SU-DHL-6 (cell line): ENCODE measurements around the gene C18orf54.
A peak's percentile ranks its signal among the peaks of the same experiment; 100 is the strongest.

Experiments
- H2AFZ ChIP-seq: fragments of 200-600 bp; sonication (generic); 2 replicates; pipeline ENCODE4 v1.6.1; 2014; ENCODE audit warnings: low read depth, mild to moderate bottlenecking, moderate library complexity, mixed read lengths, antibody characterized with exemption, low read length; ENCODE audit not compliant: severe bottlenecking
- H3F3A ChIP-seq: fragments of 200-600 bp; shearing (Covaris generic); 2 replicates; pipeline ENCODE4 v1.6.0; 2016; ENCODE audit warnings: antibody characterized with exemption, mild to moderate bottlenecking; ENCODE audit not compliant: insufficient read depth
- H3K27ac ChIP-seq: fragments of 200-600 bp; sonication (generic); 2 replicates; pipeline ENCODE4 v1.5.1; 2016; ENCODE audit warnings: low read depth, mild to moderate bottlenecking, low read length, moderate library complexity, mixed read lengths
- H3K27me3 ChIP-seq: fragments of 200-600 bp; sonication (generic), shearing (Covaris generic); 2 replicates; pipeline ENCODE4 v1.6.0; 2014; ENCODE audit warnings: mild to moderate bottlenecking, low read length
- H3K36me3 ChIP-seq: fragments of 200-600 bp; sonication (generic); 2 replicates; pipeline ENCODE4 v1.6.1; 2014; ENCODE audit warnings: mild to moderate bottlenecking, low read length, mixed read lengths
- H3K4me2 ChIP-seq: fragments of 300-600, 200-600 bp; shearing (Covaris generic), sonication (generic); 2 replicates; pipeline ENCODE4 v1.6.0; 2014; ENCODE audit warnings: low read length, low read depth, mild to moderate bottlenecking; ENCODE audit not compliant: poor library complexity, severe bottlenecking
- H3K4me3 ChIP-seq: fragments of 200-600 bp; sonication (generic); 2 replicates; pipeline ENCODE4 v1.5.1; 2014; ENCODE audit warnings: antibody characterized with exemption, low read length, mild to moderate bottlenecking, mixed read lengths; ENCODE audit not compliant: insufficient read depth, poor library complexity, severe bottlenecking
- H3K79me2 ChIP-seq: fragments of 200-600 bp; sonication (generic); 2 replicates; pipeline ENCODE4 v1.6.1; 2014; ENCODE audit warnings: mild to moderate bottlenecking, low read length, moderate library complexity; ENCODE audit not compliant: insufficient read depth
- H3K9ac ChIP-seq: fragments of 200-600 bp; sonication (generic); 2 replicates; pipeline ENCODE4 v1.7.0; 2014; ENCODE audit warnings: mild to moderate bottlenecking, low read length
- H3K9me2 ChIP-seq: fragments of 200-600 bp; sonication (generic); replicated peaks from 2 replicates; pipeline ENCODE4 v1.6.1; 2014; ENCODE audit warnings: low read length; ENCODE audit not compliant: insufficient read depth
- H3K9me3 ChIP-seq: fragments of 200-600 bp; sonication (generic); 2 replicates; pipeline ENCODE4 v1.6.1; 2014; ENCODE audit warnings: low read length, mixed read lengths; ENCODE audit not compliant: insufficient read depth
- H4K20me1 ChIP-seq: fragments of 200-600 bp; sonication (generic); 2 replicates; pipeline ENCODE4 v1.6.1; 2014; ENCODE audit warnings: low read depth, mild to moderate bottlenecking, antibody characterized with exemption, low read length, moderate library complexity, mixed read lengths
- CTCF ChIP-seq: fragments of 200-600 bp; sonication (generic); IDR thresholded peaks from one replicate; pipeline ENCODE4 v1.5.1; 2017; ENCODE audit warnings: antibody characterized with exemption, mild to moderate bottlenecking, low read length, moderate library complexity; ENCODE audit not compliant: insufficient read depth, poor library complexity, severe bottlenecking
- EZH2phosphoT487 ChIP-seq: fragments of 200-600 bp; sonication (generic), shearing (Covaris generic); conservative IDR thresholded peaks from 2 replicates; pipeline ENCODE4 v1.6.1; 2018; ENCODE audit warnings: mild to moderate bottlenecking, antibody characterized with exemption, low read length, moderate library complexity, mixed read lengths

C18orf54 gene

GRCh38 chr18:54389143-54389505 lies 31.4 kb downstream of the C18orf54 start:
- Histone ChIP-seq H3K27ac (no peak overlapping the region), H3K9me2 (no peaks in the 10 kb centered on the region), H3K79me2 (no peaks in the 10 kb centered on the region), H3K4me3 (no peak overlapping the region), H3K9me3 (no peaks in the 10 kb centered on the region), H3K27me3 (no peaks in the 10 kb centered on the region), H2AFZ (no peak overlapping the region), H4K20me1 (no peaks in the 10 kb centered on the region), H3K36me3 (no peaks in the 10 kb centered on the region), H3K4me2 (no peak overlapping the region), H3K9ac (no peak overlapping the region), H3F3A (no peaks in the 10 kb centered on the region)
- TF ChIP-seq CTCF = no peak

GRCh38 chr18:54390838-54391237 lies 33.1 kb downstream of the C18orf54 start:
- Histone ChIP-seq H3K4me3 (no peak overlapping the region), H3K9ac (no peak overlapping the region), H3K27ac (no peak overlapping the region), H3K27me3 (no peaks in the 10 kb centered on the region), H3K36me3 (no peaks in the 10 kb centered on the region), H3F3A (no peaks in the 10 kb centered on the region), H3K4me2 (no peak overlapping the region), H4K20me1 (no peaks in the 10 kb centered on the region), H3K9me2 (no peaks in the 10 kb centered on the region), H3K79me2 (no peaks in the 10 kb centered on the region), H2AFZ (no peak overlapping the region), H3K9me3 (no peaks in the 10 kb centered on the region)
- TF ChIP-seq EZH2phosphoT487 (no peak), CTCF (no peak)

GRCh38 chr18:54392543-54393023 lies 34.9 kb downstream of the C18orf54 start:
- Histone ChIP-seq H3K27me3 (no peaks in the 10 kb centered on the region), H4K20me1 (no peaks in the 10 kb centered on the region), H3K79me2 (no peaks in the 10 kb centered on the region), H3K9me3 (no peaks in the 10 kb centered on the region), H3K4me3 (no peak overlapping the region), H3F3A (no peaks in the 10 kb centered on the region), H3K27ac (no peak overlapping the region), H3K36me3 (no peaks in the 10 kb centered on the region), H3K4me2 (no peak overlapping the region), H3K9ac (no peak overlapping the region), H3K9me2 (no peaks in the 10 kb centered on the region), H2AFZ (no peak overlapping the region)
- TF ChIP-seq CTCF = peak; percentile 63
- no peak for TF ChIP-seq EZH2phosphoT487
